Mucosa of rectum (tissue), 2 donors: ENCODE data around the gene ISL1.
A peak's percentile ranks its signal among the peaks of the same experiment; 100 is the strongest.

ENCODE experiments used
- H3K27ac ChIP-seq, 2 donors: one replicate each; pipeline ENCODE4 v1.7.0; 2013; ENCODE audit warnings: inconsistent platforms in 2 of 2, low read depth in 2 of 2, low read length in 2 of 2
- H3K27me3 ChIP-seq, 2 donors: one replicate each; pipeline ENCODE4 v1.7.0; 2013; ENCODE audit warnings: low read length in 2 of 2; ENCODE audit not compliant: control insufficient read depth in 2 of 2, insufficient read depth in 2 of 2
- H3K36me3 ChIP-seq, 2 donors: one replicate each; pipeline ENCODE4 v1.7.0; 2013; ENCODE audit warnings: low read length in 2 of 2; ENCODE audit not compliant: control insufficient read depth in 2 of 2, insufficient read depth in 2 of 2
- H3K4me1 ChIP-seq, 2 donors: one replicate each; pipeline ENCODE4 v1.7.0; 2013; ENCODE audit warnings: low read length in 2 of 2, mild to moderate bottlenecking in 1 of 2; ENCODE audit not compliant: control insufficient read depth in 2 of 2, insufficient read depth in 2 of 2
- H3K4me3 ChIP-seq, 2 donors: one replicate each; pipeline ENCODE4 v1.7.0; 2013; ENCODE audit warnings: low read length in 2 of 2
- H3K9ac ChIP-seq, 2 donors: one replicate each; pipeline ENCODE4 v1.7.0; 2013; ENCODE audit warnings: low read length in 2 of 2, low read depth in 1 of 2, mild to moderate bottlenecking in 1 of 2
- H3K9me3 ChIP-seq, 2 donors: one replicate each; pipeline ENCODE4 v1.7.0; 2013; ENCODE audit warnings: low read length in 2 of 2; ENCODE audit not compliant: control insufficient read depth in 2 of 2
- donor health status: healthy.
- donor health status: Normal muscosa, but diverticular disease.

The ISL1 gene

DNA sequence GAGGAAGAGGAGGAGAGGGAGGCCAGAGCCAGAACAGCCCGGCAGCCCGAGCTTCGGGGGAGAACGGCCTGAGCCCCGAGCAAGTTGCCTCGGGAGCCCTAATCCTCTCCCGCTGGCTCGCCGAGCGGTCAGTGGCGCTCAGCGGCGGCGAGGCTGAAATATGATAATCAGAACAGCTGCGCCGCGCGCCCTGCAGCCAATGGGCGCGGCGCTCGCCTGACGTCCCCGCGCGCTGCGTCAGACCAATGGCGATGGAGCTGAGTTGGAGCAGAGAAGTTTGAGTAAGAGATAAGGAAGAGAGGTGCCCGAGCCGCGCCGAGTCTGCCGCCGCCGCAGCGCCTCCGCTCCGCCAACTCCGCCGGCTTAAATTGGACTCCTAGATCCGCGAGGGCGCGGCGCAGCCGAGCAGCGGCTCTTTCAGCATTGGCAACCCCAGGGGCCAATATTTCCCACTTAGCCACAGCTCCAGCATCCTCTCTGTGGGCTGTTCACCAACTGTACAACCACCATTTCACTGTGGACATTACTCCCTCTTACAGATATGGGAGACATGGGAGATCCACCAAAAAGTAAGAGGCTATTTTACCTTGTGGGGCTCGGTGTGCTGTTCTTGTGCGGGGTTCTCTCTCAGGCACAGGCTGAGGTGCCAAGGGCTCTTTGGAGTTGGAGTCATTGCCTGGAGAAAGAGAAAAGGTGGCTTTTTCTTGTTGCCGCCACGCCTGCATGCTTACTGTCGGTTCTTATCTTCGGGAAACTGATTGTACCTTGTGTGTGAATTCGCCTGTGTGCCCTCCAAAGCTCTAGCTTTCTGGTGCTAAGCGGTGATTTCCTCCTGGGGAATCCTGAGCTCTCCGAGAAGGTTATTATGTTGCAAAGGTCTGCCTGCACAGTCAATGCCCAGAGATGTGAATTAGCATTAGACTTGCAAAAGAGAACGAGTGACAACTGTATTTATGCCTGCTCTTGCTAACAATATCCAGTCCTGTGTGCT, at the start of gene ISL1:
Gene ISL1, plus strand, starts transcription at position 318 of the 991 bp plus-strand sequence. Its CDS starts 224 bp downstream, at position 542.
- H3K4me1 ChIP-seq: peaks cover 0 to 6% of the 10 kb centered on the region in 2 donors
- peak within 1 kb of the TSS; percentile 71 to 75 for H3K4me3 ChIP-seq
- no peaks in the 10 kb centered on the region for H3K36me3 ChIP-seq
- peak within 1 kb of the TSS; percentile 67 to 82 for H3K27ac ChIP-seq
- peaks cover 37 to 80% of the 10 kb centered on the region in 2 donors for H3K27me3 ChIP-seq
- peak within 1 kb of the TSS; percentile 54 to 76 for H3K9ac ChIP-seq
- no peaks in the 10 kb centered on the region for H3K9me3 ChIP-seq

DNA sequence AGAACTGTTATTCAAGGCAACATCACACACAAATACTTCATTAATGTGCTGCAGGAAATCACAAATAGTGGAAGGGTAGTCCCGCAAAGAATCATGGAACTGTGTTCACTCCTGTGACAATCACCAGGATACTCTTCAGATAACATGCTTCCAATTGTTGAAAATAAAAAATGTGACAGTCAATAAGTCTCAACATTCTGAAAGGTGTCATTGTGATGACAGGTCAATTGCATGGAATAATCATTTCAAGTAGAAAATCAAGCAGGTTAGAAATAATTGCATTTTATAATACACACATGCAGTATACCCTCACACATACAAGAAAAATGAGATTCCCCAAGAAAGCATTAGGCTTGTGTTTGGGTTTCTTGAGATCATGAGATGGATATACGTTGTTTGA, 46.4 kb upstream of the ISL1 start:
- Histone ChIP-seq H3K9ac (no peak overlapping the region), H3K4me1 (no peaks in the 10 kb centered on the region), H3K36me3 (no peaks in the 10 kb centered on the region), H3K4me3 (no peak overlapping the region), H3K27me3 (no peaks in the 10 kb centered on the region), H3K9me3 (no peaks in the 10 kb centered on the region), H3K27ac (no peak overlapping the region)

DNA sequence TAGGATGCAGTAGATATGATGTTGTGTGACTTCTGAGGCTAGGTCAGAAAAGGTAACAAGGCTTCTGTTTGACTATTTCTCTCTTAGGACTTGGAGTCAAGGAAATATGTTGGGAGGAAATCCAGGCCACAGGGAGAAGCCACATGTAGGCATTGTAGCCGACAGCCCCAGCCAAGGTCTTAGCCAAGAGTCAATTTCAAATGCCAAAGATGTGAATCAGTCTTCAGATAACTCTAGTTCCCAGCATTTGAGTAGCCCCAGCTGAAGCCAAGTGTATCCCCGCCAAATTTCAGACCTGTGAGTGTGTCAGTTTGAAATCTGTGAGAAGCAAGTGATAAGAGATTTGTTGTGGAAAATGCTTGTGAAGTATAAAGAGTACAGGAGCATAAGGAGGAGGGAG, 38.1 kb upstream of the ISL1 start:
- Histone ChIP-seq H3K27me3 (no peaks in the 10 kb centered on the region), H3K36me3 (no peaks in the 10 kb centered on the region), H3K4me3 (no peak overlapping the region), H3K9me3 (peaks cover 0 to 2% of the 10 kb centered on the region in 2 donors), H3K27ac (no peak overlapping the region), H3K4me1 (no peaks in the 10 kb centered on the region), H3K9ac (no peak overlapping the region)

DNA sequence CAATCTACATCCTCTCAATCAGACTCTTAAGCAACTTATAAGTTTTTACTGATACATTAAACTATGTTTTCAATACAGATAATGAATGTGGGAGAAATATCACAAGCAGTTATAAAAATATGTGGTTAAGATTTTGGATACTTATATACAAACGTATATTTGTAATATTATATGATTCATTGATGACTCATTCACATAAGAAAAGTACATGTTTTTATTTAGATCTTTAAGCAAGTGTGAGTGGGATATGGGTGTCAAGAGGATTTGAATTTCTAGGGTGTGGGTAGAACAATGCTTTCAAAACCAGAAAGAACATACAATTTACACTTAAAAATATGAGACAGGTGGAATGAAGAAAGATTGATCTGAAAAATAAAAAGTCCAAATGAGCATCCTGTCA, 36.1 kb upstream of the ISL1 start:
- H3K27me3 ChIP-seq: no peaks in the 10 kb centered on the region
- H3K9me3 ChIP-seq: peaks cover 0 to 2% of the 10 kb centered on the region in 2 donors
- no peaks in the 10 kb centered on the region for H3K36me3 ChIP-seq
- H3K27ac ChIP-seq: no peak overlapping the region
- no peak overlapping the region for H3K9ac ChIP-seq
- H3K4me1 ChIP-seq: no peaks in the 10 kb centered on the region
- no peak overlapping the region for H3K4me3 ChIP-seq

DNA sequence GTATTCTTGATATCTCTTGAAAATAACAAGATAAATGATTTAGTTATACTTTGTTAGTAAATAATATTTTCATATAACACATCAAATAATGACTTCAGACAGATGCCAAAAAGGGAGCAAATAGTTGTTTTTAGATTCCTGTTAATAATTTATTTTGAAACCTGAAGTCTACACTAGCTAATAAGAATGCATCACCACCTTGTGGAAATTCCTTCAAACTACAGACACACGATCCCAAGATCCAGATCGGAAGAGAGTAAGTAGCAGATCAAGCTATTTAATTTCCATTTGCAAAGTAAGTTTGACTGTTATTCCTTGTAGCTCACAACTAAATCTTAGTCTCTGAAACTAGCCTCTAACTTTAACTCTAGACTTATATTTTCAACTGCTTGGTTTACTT, 35.5 kb upstream of the ISL1 start:
- H3K9ac ChIP-seq: no peak overlapping the region
- H3K4me3 ChIP-seq: no peak overlapping the region
- no peaks in the 10 kb centered on the region for H3K36me3 ChIP-seq
- H3K27me3 ChIP-seq: no peaks in the 10 kb centered on the region
- peaks cover 0 to 2% of the 10 kb centered on the region in 2 donors for H3K9me3 ChIP-seq
- H3K27ac ChIP-seq: no peak overlapping the region
- no peaks in the 10 kb centered on the region for H3K4me1 ChIP-seq

DNA sequence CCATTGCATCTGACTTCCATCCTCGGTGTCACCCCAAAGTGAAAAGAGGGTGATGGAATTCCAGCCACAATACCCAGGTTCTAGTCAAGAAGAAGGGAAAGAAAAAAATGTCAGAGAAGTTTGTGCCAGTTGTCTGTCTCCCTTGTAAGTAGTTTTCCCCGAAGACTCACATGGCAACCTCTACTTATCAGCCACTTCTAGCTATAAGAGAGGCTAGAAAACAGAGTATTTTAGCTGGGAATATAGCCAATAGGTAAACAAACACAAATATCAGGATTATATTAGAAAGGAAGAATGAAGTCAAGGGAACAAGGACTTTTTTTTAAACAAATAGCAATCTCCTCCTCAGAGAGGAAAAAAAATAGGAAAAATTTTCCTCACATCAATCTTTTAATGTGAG, 12.2 kb upstream of the ISL1 start:
- peaks cover 0 to 2% of the 10 kb centered on the region in 2 donors for H3K27me3 ChIP-seq

DNA sequence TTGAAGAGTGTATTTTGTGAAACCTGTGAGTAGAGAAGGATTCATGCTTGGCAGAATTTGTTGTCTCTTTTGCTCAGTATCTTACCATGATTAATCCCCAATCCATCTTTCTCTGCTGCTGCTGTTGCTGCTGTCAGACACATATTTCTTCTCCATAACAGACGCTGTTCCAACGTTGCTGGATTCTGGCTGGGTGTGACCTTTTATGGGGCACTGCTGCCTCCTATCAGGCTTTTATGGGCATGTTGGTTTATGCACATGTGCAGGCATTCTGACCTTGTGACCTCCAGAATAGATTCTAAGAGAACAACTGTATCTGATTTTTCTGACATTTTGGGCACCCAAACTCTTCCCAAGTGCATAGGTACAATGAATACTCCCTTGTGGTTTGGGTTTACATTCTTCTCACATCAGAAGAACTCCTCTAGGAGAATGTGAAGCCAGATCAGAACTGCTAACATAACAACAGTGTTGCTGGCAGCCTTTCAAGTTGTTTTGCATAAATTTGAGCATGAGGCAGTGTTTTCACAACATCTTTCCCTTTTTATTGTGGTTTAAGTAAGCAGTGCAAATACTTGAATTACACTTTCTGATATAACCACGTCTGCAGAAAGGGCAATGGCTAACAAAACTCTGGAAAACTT, 9.2 kb upstream of the ISL1 start:
- Histone ChIP-seq H3K9ac (no peak overlapping the region), H3K4me3 (no peak overlapping the region), H3K27ac (no peak overlapping the region)

More for the DNA sequence above, 12.2 kb upstream of the ISL1 start:
- H3K27ac ChIP-seq: no peak overlapping the region
- H3K4me3 ChIP-seq: no peak overlapping the region
- H3K36me3 ChIP-seq: no peaks in the 10 kb centered on the region
- no peaks in the 10 kb centered on the region for H3K4me1 ChIP-seq
- no peaks in the 10 kb centered on the region for H3K9me3 ChIP-seq
- H3K9ac ChIP-seq: no peak overlapping the region

DNA sequence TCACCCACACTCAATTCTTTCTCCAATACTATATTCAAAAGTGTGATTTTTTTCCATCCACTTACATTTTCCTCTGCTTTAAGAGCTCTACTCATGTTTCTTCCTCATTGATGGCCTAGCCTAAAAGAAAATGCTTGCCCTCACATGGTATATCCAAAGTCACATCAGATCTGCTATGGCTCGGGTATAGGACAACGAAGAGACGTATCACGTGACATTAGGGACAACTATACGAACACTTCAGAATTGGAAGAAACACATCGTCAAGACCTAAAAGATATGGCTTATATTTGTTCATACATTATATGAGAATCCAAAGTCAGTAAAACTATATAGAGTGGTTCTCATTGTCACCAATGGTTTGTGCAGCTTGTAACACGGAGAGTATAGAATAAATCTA, 8.2 kb upstream of the ISL1 start:
- Histone ChIP-seq H3K27me3 (peaks cover 25 to 39% of the 10 kb centered on the region in 2 donors), H3K36me3 (no peaks in the 10 kb centered on the region), H3K9ac (no peak overlapping the region), H3K4me1 (no peaks in the 10 kb centered on the region), H3K9me3 (no peaks in the 10 kb centered on the region), H3K4me3 (no peak overlapping the region), H3K27ac (no peak overlapping the region)

More for the DNA sequence above, 9.2 kb upstream of the ISL1 start:
- no peaks in the 10 kb centered on the region for H3K9me3 ChIP-seq
- no peaks in the 10 kb centered on the region for H3K36me3 ChIP-seq
- no peaks in the 10 kb centered on the region for H3K4me1 ChIP-seq
- peaks cover 18 to 28% of the 10 kb centered on the region in 2 donors for H3K27me3 ChIP-seq

DNA sequence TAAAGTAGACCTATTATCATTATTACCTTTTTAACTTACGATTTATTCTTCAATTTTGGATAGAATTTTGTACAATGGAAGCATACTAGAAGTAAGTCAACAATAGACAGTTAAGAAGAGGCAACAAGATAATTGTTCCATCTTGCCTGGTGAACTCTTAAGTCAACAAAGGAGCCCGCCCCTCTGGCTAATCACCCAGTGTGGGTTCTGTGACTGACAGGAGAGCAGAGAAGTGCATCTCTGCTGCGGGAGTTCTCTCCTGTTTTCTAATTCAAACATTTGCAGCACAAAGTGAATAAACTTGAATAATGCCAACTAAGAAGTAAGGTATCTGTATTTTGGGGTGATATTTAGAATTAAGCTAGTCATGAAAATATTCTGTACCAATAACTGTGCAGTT, 6.7 kb upstream of the ISL1 start:
- H3K27me3 ChIP-seq: peaks cover 31 to 52% of the 10 kb centered on the region in 2 donors
- no peak overlapping the region for H3K4me3 ChIP-seq
- H3K4me1 ChIP-seq: no peaks in the 10 kb centered on the region
- H3K36me3 ChIP-seq: no peaks in the 10 kb centered on the region
- H3K27ac ChIP-seq: no peak overlapping the region
- H3K9ac ChIP-seq: no peak overlapping the region
- H3K9me3 ChIP-seq: no peaks in the 10 kb centered on the region
